Mammary epithelial cell (primary cell): ENCODE measurements around the gene LIMS3.
"Not testable (repeated sequence)": the region's sequence is repeated elsewhere in the genome, so short reads cannot be mapped to it uniquely, and the experiment has no call there.

Source experiments
- EZH2 ChIP-seq: IDR thresholded peaks from 2 replicates; pipeline ENCODE4 v1.6.1; 2012; ENCODE audit warnings: low read length, inconsistent platforms, borderline replicate concordance
- TF ChIP-seq, protein P1 (sequence below), 2 donors: IDR thresholded peaks in 1 of 2; conservative IDR thresholded peaks in 1 of 2; 2 replicates each; pipeline ENCODE4 v1.5.1; 2011 to 2012; ENCODE audit warnings: inconsistent platforms in 2 of 2, low read length in 2 of 2, mild to moderate bottlenecking in 2 of 2, control low read depth in 1 of 2, low read depth in 1 of 2; ENCODE audit not compliant: insufficient read depth in 1 of 2; ENCODE audit errors: extremely low read depth in 1 of 2

GRCh38 chr2:109915830-109916229 is 17.3 kb downstream of the LIMS3 start:
- TF ChIP-seq, protein P1, sequence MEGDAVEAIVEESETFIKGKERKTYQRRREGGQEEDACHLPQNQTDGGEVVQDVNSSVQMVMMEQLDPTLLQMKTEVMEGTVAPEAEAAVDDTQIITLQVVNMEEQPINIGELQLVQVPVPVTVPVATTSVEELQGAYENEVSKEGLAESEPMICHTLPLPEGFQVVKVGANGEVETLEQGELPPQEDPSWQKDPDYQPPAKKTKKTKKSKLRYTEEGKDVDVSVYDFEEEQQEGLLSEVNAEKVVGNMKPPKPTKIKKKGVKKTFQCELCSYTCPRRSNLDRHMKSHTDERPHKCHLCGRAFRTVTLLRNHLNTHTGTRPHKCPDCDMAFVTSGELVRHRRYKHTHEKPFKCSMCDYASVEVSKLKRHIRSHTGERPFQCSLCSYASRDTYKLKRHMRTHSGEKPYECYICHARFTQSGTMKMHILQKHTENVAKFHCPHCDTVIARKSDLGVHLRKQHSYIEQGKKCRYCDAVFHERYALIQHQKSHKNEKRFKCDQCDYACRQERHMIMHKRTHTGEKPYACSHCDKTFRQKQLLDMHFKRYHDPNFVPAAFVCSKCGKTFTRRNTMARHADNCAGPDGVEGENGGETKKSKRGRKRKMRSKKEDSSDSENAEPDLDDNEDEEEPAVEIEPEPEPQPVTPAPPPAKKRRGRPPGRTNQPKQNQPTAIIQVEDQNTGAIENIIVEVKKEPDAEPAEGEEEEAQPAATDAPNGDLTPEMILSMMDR (conservative IDR thresholded peaks at IDR 0.05 in 1 of 2, IDR thresholded peaks at IDR 0.05 in 1 of 2; ENCODE audit: extremely low read depth in 1 of 2, insufficient read depth in 1 of 2, low read depth in 1 of 2, low read length in 2 of 2): not testable (repeated sequence)
- TF ChIP-seq EZH2: not testable (repeated sequence)
